GM23338 (cell line): ENCODE measurements around the gene TNS4. TPM values are rescaled to one million over a fixed set of nuclear protein-coding genes. Genes with fewer than 3 reads are reported as not detected.

Experiments
- ATAC-seq: fragments of 200-7000 bp; cut with Tn5 transposase; 3 replicates; pipeline ENCODE4 v1.9.1; 2020
- DNase-seq: peaks from one replicate; pipeline ENCODE4 v3.0.0-alpha.2; 2015; ENCODE audit warnings: low spot score
- H2AFZ ChIP-seq: fragments of 200-600 bp; sonication (generic); 2 replicates; pipeline ENCODE4 v1.8.0; 2016; ENCODE audit warnings: antibody characterized with exemption, mild to moderate bottlenecking, moderate library complexity
- H3F3A ChIP-seq: fragments of 200-600 bp; sonication (generic); replicated peaks from 2 replicates; pipeline ENCODE4 v1.8.0; 2017; ENCODE audit warnings: antibody characterized with exemption, mixed run types, low read depth
- H3K27ac ChIP-seq: fragments of 200-600 bp; sonication (generic); 2 replicates; pipeline ENCODE4 v1.6.1; 2016; ENCODE audit warnings: low read depth
- H3K27me3 ChIP-seq: fragments of 200-600 bp; sonication (generic); 2 replicates; pipeline ENCODE4 v1.8.0; 2016; ENCODE audit warnings: mild to moderate bottlenecking, mixed run types, moderate library complexity; ENCODE audit not compliant: insufficient read depth
- H3K36me3 ChIP-seq: fragments of 200-600 bp; sonication (generic); 2 replicates; pipeline ENCODE4 v1.8.0; 2016; ENCODE audit warnings: mild to moderate bottlenecking; ENCODE audit not compliant: insufficient read depth
- H3K4me1 ChIP-seq: fragments of 200-600 bp; sonication (generic); 2 replicates; pipeline ENCODE4 v1.8.0; 2016; ENCODE audit warnings: mild to moderate bottlenecking, moderate library complexity; ENCODE audit not compliant: insufficient read depth
- H3K4me2 ChIP-seq: fragments of 200-600 bp; sonication (generic); 2 replicates; pipeline ENCODE4 v1.7.1; 2017; ENCODE audit warnings: mixed run types
- H3K4me3 ChIP-seq: fragments of 200-600 bp; sonication (generic); 2 replicates; pipeline ENCODE4 v1.6.1; 2016; ENCODE audit warnings: mixed run types
- H3K79me2 ChIP-seq: fragments of 200-600 bp; sonication (generic); replicated peaks from 2 replicates; pipeline ENCODE4 v1.8.0; 2017; ENCODE audit warnings: mild to moderate bottlenecking; ENCODE audit not compliant: insufficient read depth
- H3K9me2 ChIP-seq: fragments of 200-600 bp; sonication (generic); 2 replicates; pipeline ENCODE4 v1.8.0; 2017; ENCODE audit not compliant: insufficient read depth
- H4K20me1 ChIP-seq: fragments of 200-600 bp; sonication (generic); replicated peaks from 2 replicates; pipeline ENCODE4 v1.8.0; 2017; ENCODE audit warnings: mild to moderate bottlenecking; ENCODE audit not compliant: insufficient read depth
- H3K27ac Mint-ChIP-seq: 2 replicates; pipeline ENCODE4 v1.8.0; 2020; ENCODE audit warnings: inconsistent platforms, mild to moderate bottlenecking, moderate library complexity, mixed read lengths
- H3K27me3 Mint-ChIP-seq: 3 replicates; pipeline ENCODE4 v1.8.0; 2022; ENCODE audit warnings: low read depth, mild to moderate bottlenecking, moderate library complexity, mixed read lengths, inconsistent platforms; ENCODE audit not compliant: insufficient read depth, poor library complexity
- H3K36me3 Mint-ChIP-seq: 3 replicates; pipeline ENCODE4 v1.8.0; 2021; ENCODE audit warnings: low read depth, mild to moderate bottlenecking, inconsistent platforms, moderate library complexity, mixed read lengths
- H3K4me1 Mint-ChIP-seq: 3 replicates; pipeline ENCODE4 v1.8.0; 2020; ENCODE audit warnings: mild to moderate bottlenecking, inconsistent platforms, mixed read lengths
- H3K4me3 Mint-ChIP-seq: 3 replicates; pipeline ENCODE4 v1.8.0; 2021; ENCODE audit warnings: moderate library complexity, mild to moderate bottlenecking, inconsistent platforms, mixed read lengths
- H3K9me3 Mint-ChIP-seq: 3 replicates; pipeline ENCODE4 v1.8.0; 2020; ENCODE audit warnings: moderate library complexity, mild to moderate bottlenecking, inconsistent platforms, mixed read lengths
- CREB1 ChIP-seq: fragments of 250-450 bp; sonication (Bioruptor Pico); IDR thresholded peaks from 2 replicates; pipeline ENCODE4 v1.5.0; 2020; ENCODE audit warnings: low read depth, mild to moderate bottlenecking, moderate library complexity
- ZNF462 ChIP-seq: fragments of 250-450 bp; sonication (Bioruptor Pico); IDR thresholded peaks from 2 replicates; pipeline ENCODE4 v1.5.0; 2020; ENCODE audit warnings: mild to moderate bottlenecking, moderate library complexity
- polyA plus RNA-seq: library from polyadenylated mRNA; unstranded; fragments of >200 nt; fragmentation: Nextera tagmentation; extraction: Ambion mirVana; gene quantifications from 2 replicates; pipeline ENCODE4 v1.2.1, GENCODE V29; 2016
- total RNA-seq: library from RNA; depleted of rRNA; stranded (reverse); fragments of >200 nt; shearing (Covaris generic); gene quantifications from 2 replicates; pipeline ENCODE4 v1.2.3, GENCODE V29; 2014
- TF ChIP-seq, protein P1 (sequence below), 2 experiments: fragments of 200-600 bp in 1 of 2; sonication (generic) in 1 of 2; conservative IDR thresholded peaks; 2 replicates each; pipeline versions ENCODE4 v1.5.1 to v1.6.1; 2016 to 2017; ENCODE audit warnings: antibody characterized with exemption in 2 of 2, low read depth in 2 of 2, mild to moderate bottlenecking in 2 of 2, moderate library complexity in 1 of 2

The TNS4 gene
- total and polyA plus RNA-seq, 2 experiments from 2014 or later: 0.31 to 4.9 TPM

DNA sequence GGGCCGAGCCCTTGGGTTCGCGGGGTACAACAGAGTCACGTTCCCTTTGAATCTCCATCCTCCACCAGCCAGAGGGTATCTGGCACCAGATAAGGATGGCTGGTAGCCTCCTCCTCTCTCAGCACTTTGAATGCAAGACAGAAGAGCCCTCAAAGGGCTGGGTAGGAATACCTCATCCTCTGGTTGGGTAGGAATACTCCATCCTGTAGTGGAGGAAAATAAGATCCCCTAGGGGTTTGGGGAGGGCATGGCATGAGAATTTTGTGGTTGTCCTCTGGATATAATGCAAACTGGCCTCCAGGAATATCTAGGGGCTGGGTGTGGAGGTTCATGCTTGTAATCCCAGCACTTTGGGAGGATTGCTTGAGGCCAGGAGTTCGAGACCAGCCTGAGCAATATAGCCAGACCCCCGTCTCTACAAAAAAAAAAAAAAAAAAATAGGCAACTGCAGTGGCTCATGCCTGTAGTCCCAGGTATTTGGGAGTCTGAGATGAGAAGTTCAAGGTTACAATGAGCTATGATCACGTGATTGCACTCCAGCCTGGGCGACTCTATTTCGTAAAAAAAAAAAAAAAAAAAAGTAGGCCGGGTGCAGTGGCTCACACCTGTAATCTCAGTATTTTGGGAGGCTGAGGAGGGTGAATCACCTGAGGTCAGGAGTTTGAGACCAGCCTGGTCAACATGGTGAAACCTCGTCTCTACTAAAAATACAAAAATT lies 55.5 kb downstream of the TNS4 start:
- no peaks in the 10 kb centered on the region for H4K20me1 ChIP-seq
- H3F3A ChIP-seq: peaks cover 5% of the 10 kb centered on the region; the same call in 1 of the 2 replicates
- Mint-ChIP-seq H3K9me3 (no peaks in the 10 kb centered on the region), H3K36me3 (no peaks in the 10 kb centered on the region; the same call in 1 of the 3 replicates), H3K4me1 (peaks cover 47% of the 10 kb centered on the region), H3K4me3 (peak overlapping the region; percentile 68), H3K27me3 (peaks cover 6% of the 10 kb centered on the region), H3K27ac (no peak overlapping the region)
- H3K4me1 ChIP-seq: peaks cover 43% of the 10 kb centered on the region
- no peak overlapping the region for H3K27ac ChIP-seq
- H2AFZ ChIP-seq: no peak overlapping the region
- H3K79me2 ChIP-seq: peaks cover 57% of the 10 kb centered on the region
- ATAC-seq: no peak; the same call in 2 of the 3 replicates
- TF ChIP-seq CREB1 (CRISPR knock-in tag) (no peak), ZNF462 (CRISPR knock-in tag) (no peak)
- TF ChIP-seq, protein P1, sequence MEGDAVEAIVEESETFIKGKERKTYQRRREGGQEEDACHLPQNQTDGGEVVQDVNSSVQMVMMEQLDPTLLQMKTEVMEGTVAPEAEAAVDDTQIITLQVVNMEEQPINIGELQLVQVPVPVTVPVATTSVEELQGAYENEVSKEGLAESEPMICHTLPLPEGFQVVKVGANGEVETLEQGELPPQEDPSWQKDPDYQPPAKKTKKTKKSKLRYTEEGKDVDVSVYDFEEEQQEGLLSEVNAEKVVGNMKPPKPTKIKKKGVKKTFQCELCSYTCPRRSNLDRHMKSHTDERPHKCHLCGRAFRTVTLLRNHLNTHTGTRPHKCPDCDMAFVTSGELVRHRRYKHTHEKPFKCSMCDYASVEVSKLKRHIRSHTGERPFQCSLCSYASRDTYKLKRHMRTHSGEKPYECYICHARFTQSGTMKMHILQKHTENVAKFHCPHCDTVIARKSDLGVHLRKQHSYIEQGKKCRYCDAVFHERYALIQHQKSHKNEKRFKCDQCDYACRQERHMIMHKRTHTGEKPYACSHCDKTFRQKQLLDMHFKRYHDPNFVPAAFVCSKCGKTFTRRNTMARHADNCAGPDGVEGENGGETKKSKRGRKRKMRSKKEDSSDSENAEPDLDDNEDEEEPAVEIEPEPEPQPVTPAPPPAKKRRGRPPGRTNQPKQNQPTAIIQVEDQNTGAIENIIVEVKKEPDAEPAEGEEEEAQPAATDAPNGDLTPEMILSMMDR (conservative IDR thresholded peaks at IDR 0.05; ENCODE audit: low read depth in 2 of 2): peak in 1 of 2 experiments; percentile 15; a peak in 1 of 4 replicates
- peak overlapping the region; percentile 93 for H3K4me2 ChIP-seq
- peaks cover 16% of the 10 kb centered on the region; the same call in 1 of the 2 replicates for H3K27me3 ChIP-seq
- H3K36me3 ChIP-seq: no peaks in the 10 kb centered on the region
- no peaks in the 10 kb centered on the region for H3K9me2 ChIP-seq
- DNase-seq: peak; percentile 51
- H3K4me3 ChIP-seq: peak overlapping the region; percentile 83; the same call in 1 of the 2 replicates
